GM19324 (cell line): Measurements from ENCODE around the gene TMEM141.

ENCODE experiments used
- ATAC-seq: cut with Tn5 transposase; IDR thresholded peaks from one replicate; pipeline ENCODE4 v1.9.1; 2021; ENCODE audit warnings: mild to moderate bottlenecking, moderate library complexity; ENCODE audit not compliant: unreplicated experiment, low FRiP score

Gene TMEM141

DNA sequence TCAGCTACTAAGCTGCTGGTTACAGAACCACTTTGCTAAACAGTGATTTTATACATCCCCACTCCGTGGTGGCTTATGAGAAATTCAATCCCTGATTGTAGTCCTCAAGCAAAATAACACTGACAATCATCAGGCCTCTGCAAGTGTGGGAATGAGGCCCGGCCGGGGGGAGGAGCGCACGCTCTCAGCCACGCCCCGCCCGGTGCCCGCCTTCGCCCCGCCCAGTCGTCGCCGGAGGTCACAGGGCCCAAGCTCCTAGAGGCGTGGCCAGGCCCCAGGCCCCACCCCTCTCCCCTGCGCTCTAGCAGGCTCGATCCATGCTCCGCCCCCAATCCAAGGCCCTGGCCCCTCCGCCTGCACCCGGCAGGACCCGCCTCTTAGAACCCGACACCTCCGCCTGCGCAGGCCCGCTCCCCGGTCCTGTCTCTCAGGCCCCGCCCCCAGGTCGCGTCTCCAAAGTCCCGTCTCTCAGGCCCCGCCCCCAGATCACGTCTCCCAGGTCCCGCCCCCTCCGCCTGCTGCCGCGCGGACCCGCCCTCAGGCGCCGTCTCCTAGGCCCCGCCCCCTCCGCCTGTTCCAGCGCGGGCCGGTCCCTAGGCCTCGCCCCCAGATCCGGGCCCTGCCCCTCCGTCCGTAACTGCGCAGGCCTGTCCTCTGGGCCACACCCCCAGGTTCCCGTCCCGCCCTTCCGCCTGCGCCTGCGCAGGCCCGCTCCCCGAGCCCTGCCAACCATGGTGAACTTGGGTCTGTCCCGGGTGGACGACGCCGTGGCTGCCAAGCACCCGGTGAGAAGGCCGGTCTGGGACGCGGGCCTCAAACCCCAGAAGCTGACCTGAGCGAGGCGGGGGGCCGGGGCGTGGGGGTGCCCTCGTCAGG lies at the start of gene TMEM141:
TMEM141 (plus strand) TSS at position 705 of the 876 bp plus-strand sequence; CDS start at position 732, 27 bp downstream.
- peak; percentile 91 for ATAC-seq

- ATAC-seq, result no peak
Measured at GRCh38 chr9:136741883-136742571, 49.1 kb upstream of the TMEM141 start.

GRCh38 chr9:136742591-136743391 lies 48.4 kb upstream of the TMEM141 start, which contains the start of gene LCN10:
Gene LCN10, minus strand, starts transcription at chr9:136742940. Its CDS starts 37 bp downstream, at chr9:136742903.
- ATAC-seq, result no peak

GRCh38 chr9:136743639-136744211 lies 47.4 kb upstream of the TMEM141 start:
- ATAC-seq, result no peak

DNA sequence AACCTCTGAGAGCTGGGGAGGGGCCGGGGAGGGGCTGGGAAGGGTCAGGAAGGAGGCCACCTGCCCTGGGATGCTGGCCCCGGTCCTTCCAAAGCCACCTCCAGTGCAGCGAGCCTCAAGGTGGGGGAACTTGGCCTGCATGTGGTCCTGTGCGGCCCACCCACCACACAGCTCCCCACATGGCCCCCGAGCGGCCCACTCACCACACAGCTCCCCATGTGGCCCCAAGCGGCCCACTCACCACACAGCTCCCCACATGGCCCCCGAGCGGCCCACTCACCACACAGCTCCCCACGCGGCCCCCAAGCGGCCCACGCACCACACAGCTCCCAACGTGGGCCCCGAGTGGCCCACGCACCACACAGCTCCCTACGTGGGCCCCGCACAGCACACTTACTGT lies 46.4 kb upstream of the TMEM141 start:
- ATAC-seq, result no peak

- ATAC-seq, result no peak
Measured at GRCh38 chr9:136745389-136746154, 45.6 kb upstream of the TMEM141 start.

- ATAC-seq, result no peak
Measured at GRCh38 chr9:136746155-136746490, 45.0 kb upstream of the TMEM141 start.

DNA sequence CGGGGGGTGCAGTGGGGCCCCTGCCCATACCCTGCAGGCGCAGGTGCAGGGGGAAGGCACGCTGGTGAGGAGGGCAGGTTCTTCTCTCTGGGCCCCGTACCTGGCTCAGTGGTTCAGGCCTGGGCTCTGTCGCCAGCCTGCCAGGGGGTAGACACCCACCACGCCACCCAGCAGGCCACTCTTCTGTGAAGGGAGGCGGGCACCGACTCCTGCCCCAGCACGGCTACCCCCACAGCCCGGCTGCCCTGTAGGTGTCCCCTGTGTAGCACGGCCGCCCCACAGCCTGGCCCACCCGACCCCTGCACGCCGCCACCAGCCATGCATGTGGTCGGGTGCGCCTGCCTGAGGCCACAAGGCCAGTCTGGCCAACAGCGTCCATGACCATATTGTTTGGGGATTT lies 44.5 kb upstream of the TMEM141 start:
- ATAC-seq, result no peak

DNA sequence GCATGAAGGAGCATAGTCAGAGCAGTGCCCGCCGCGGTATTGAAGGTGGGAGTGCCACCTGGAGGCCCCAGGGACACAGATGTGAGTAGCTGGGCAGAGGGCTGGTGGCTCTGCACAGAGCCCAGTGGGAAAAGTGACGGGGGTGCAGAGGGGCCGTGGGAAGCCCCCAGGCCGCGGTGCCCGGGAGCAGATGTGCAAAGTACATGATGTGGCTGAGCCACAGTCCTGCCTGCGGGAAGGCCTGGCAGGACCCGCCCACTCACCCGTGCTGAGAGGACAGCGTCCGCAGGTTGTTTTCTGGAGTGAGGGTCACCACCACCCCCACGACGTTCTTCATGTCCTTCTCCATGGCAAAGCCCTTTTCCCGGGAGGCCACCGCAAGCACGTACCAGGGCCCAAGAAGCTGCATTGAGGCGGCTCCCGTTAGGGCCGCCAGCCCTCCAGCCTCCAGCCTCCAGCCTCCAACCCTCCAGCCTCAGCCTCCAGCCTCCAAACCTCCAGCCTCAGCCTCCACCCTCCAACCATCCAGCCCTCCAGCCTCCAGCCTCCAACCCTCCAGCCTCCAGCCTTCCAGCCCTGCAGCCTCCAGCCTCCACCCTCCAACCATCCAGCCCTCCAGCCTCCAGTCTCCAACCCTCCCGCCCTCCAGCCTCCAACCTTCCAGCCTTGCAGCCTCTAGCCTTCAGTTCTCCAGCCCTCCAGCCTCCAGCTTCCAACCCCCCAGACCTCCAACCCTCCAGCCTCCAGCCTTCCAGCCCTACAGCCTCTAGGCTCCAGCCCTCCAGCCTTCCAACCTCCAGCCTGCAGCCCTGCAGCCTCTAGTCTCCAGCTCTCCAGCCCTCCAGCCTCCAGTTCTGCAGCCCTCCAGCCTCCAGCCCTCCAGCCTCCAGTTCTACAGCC lies 43.7 kb upstream of the TMEM141 start:
- no peak for ATAC-seq

GRCh38 chr9:136748201-136748600 lies 42.9 kb upstream of the TMEM141 start, which contains the start of gene LCN6:
Gene LCN6, minus strand, starts transcription at chr9:136748525. Its CDS starts 42 bp downstream, at chr9:136748483.
- no peak for ATAC-seq

DNA sequence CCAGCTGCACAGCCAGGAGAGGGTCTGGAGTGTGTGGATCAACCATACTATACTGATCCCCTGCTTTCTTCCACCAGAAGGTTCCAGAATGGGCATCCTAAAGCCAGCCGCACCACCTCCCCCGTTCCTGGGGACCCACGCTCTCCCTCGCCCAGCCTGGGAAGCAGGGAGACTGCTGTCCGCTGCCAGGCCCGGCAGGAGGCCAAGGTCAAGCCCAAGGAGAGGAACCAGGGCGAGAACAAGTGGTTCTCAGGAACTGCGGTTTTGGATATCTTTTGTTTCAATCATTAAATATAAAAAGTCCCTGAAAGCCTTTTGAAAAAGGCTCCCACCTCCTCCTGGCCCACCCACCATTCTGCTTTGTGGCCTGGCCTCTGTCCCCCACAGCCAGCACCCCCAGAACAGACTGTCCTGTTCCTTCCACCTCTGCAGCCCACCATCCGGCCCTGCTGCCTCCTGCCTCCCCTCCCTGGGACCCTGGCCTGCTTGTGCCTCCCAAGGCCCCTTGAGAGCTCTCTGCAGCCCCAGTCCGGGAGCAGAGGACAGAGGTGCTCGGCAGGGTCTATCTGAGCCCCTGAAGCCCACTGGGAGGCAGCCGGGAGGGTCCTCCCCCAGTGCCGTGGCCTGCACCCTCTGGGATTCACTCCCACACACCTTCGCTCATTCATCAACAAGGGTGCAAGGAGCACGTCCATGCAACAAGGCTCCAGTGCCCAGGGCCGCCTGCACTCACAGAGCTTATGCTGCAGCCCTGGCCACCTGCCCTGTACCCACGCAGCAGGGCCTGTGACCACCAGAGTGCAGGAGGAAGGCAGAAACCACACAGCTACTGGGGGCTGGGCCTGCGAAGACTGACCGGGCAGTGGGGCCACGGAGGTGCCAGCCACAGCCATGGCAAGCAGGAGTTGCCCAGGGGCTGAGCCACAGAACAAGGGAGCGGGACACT lies 42.2 kb upstream of the TMEM141 start:
- no peak for ATAC-seq

GRCh38 chr9:136750526-136750925 lies 40.6 kb upstream of the TMEM141 start:
- no peak for ATAC-seq

DNA sequence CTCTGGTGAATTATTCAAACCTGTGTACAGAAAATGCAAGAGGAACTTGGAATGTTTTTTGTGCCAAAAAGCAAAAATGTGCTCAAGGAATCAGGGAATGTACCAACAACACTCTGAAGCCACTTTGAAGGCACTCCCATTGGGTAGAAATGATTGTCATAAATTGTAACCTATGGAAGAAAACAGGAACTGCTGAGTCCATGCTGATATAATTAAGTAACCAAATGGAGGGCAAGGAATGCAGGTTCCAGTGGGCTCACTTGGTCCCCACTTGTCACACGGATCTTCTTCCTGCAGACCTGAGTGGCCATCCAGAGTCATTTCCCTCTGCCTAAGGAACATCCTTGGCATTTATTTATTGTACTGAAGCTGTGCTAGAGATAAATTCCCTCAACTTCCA lies 39.9 kb upstream of the TMEM141 start:
- no peak for ATAC-seq

DNA sequence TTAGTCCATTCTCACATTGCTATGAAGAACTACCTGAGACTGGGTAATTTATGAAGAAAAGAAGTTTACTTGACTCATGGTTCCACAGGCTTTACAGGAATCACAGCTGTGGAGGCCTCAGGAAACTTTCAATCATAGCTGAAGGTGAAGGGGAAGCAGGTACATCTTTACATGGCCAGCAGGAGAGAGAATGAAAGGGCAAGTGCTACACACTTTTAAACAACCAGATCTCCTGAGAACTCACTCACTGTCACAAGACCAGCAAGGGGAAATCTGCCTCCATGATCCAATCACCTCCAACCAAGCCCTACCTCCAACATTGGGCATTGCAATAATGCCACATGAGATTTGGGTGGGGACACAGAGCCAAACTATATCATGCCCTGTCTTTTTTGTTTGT lies 39.3 kb upstream of the TMEM141 start:
- ATAC-seq, result no peak

- ATAC-seq, result no peak
Measured at GRCh38 chr9:136753371-136754058, 37.6 kb upstream of the TMEM141 start.

GRCh38 chr9:136754059-136754572 lies 37.0 kb upstream of the TMEM141 start:
- ATAC-seq, result no peak
